ENCODE data around the gene PRELID3B.

DNA sequence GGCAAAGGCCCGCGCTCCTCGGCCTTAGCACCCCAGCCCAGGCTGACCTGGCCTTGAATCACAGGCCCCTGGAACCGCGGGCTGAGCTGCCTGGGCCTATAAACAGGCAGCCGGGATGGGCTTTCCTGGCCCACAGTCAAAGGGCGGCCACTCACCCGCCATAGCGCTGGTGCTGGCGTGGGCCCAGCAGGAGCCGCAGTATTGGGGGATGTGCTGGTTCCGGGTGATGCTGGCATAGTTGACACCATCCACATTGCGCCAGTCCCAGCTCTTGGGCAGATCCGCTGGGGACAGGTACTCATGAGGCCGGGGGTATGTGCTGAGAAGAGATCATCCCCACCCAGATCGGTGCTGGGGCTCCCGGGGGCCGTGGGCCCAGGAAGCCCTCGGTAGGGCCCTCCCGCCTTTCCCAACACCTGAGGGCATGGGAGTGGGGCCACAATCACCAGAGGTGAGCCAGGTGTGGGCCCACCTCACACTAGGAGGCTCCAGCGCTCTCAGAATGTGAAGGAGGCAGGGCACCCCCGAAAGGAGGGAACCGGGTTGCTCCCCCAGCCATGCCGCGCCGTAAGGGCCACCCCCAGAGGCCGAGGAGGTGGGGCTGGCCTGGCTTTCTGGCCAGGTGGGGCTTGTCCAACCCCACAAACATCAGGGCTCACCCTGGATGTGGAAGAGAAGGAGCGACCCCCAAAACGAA is 36.3 kb downstream of the PRELID3B start:
- TF ChIP-seq CTCF (IDR thresholded peaks at IDR 0.05) = no peak
- TF ChIP-seq POLR2A (IDR thresholded peaks at IDR 0.05) = no peak

Data from right lobe of liver (tissue), 4 donors.